Measurements from ENCODE around the gene RALA.
"Not testable (repeated sequence)": the region's sequence is repeated elsewhere in the genome, so short reads cannot be mapped to it uniquely, and the experiment has no call there.

Gene RALA

GRCh38 chr7:39688611-39689480 is 65.5 kb downstream of the RALA start:
- DNase-seq = no peak

- no peak for DNase-seq
These were observed 68.4 kb downstream of the RALA start for GRCh38 chr7:39691821-39692220.

- DNase-seq = not testable (repeated sequence)
These were observed 69.7 kb downstream of the RALA start for GRCh38 chr7:39693086-39693485.

- peak; percentile 16 for DNase-seq
These were observed 70.4 kb downstream of the RALA start for GRCh38 chr7:39693812-39694211.

- DNase-seq = no peak
These were observed 72.6 kb downstream of the RALA start for GRCh38 chr7:39695852-39696586.

GRCh38 chr7:39696631-39697030 is 73.3 kb downstream of the RALA start:
- no peak for DNase-seq

- no peak for DNase-seq
These were observed 74.1 kb downstream of the RALA start for GRCh38 chr7:39697483-39697882.

GRCh38 chr7:39700165-39700564 is 76.8 kb downstream of the RALA start:
- DNase-seq = no peak

- DNase-seq = peak; percentile 70
These were observed 77.6 kb downstream of the RALA start for GRCh38 chr7:39700932-39701331.

GRCh38 chr7:39702133-39702532 is 78.8 kb downstream of the RALA start:
- peak; percentile 18 for DNase-seq

GRCh38 chr7:39703144-39703543 is 79.8 kb downstream of the RALA start:
- peak; percentile 79 for DNase-seq

GRCh38 chr7:39709029-39709428 is 85.7 kb downstream of the RALA start:
- DNase-seq = no peak

GRCh38 chr7:39709768-39710311 is 86.5 kb downstream of the RALA start:
- DNase-seq = no peak

- no peak for DNase-seq
These were observed 89.4 kb downstream of the RALA start for GRCh38 chr7:39712751-39713150.

- DNase-seq = no peak
These were observed 91.2 kb downstream of the RALA start for GRCh38 chr7:39714447-39715091.

- no peak for DNase-seq
These were observed 97.2 kb downstream of the RALA start for GRCh38 chr7:39720586-39720985.

- DNase-seq = no peak
These were observed 98.0 kb downstream of the RALA start for GRCh38 chr7:39721345-39721744.

- no peak for DNase-seq
These were observed 98.7 kb downstream of the RALA start for GRCh38 chr7:39721919-39722597.

- DNase-seq = peak; percentile 84
These were observed 104.0 kb downstream of the RALA start for GRCh38 chr7:39727231-39728012.

GRCh38 chr7:39732837-39733804 is 109.7 kb downstream of the RALA start:
- peak; percentile 99 for DNase-seq
